AG04450 (cell line): ENCODE data around the gene RGL3. TPM values are rescaled to one million over a fixed set of nuclear protein-coding genes. Genes with fewer than 3 reads are reported as not detected.

ENCODE experiments used
- CTCF ChIA-PET: fragments of 300-600, 350-600 bp; formaldehyde crosslinking; extraction: SDS; loops from one replicate; lab custom pipeline; 2022; ENCODE audit warnings: antibody characterized with exemption, inconsistent platforms; lab: Charles Lee
- POLR2A ChIA-PET: fragments of 350-600 bp; formaldehyde crosslinking; extraction: SDS; loops from one replicate; lab custom pipeline; 2021; ENCODE audit warnings: antibody characterized with exemption, inconsistent platforms; lab: Yijun Ruan, JAX
- DNase-seq: peaks from one replicate; pipeline ENCODE4 v3.0.0-alpha.2; 2011; ENCODE audit warnings: low read depth, low spot score
- H3K27ac ChIP-seq: one replicate; pipeline ENCODE4 v1.5.1; 2012; ENCODE audit warnings: low read depth, low read length, control low read depth
- H3K27me3 ChIP-seq: one replicate; pipeline ENCODE4 v1.6.0; 2012; ENCODE audit warnings: low read length; ENCODE audit not compliant: control insufficient read depth, insufficient read depth
- H3K4me3 ChIP-seq: 2 replicates; pipeline ENCODE4 v1.5.1; 2011; ENCODE audit warnings: mild to moderate bottlenecking, low read depth, low read length, control low read depth
- H3K9me3 ChIP-seq: 2 replicates; pipeline ENCODE4 v1.5.1; 2012; ENCODE audit warnings: low read length; ENCODE audit not compliant: control insufficient read depth, insufficient read depth
- CTCF ChIP-seq: IDR thresholded peaks from 2 replicates; pipeline ENCODE4 v1.5.1; 2011; ENCODE audit warnings: low read depth, low read length, control low read depth, inconsistent platforms
- polyA plus RNA-seq: library from polyadenylated mRNA; depleted of rRNA; stranded (reverse); fragments of >200 nt; gene quantifications from 2 replicates; pipeline ENCODE4 v1.2.3, GENCODE V29; 2011

The RGL3 gene
- polyA plus RNA-seq, 1 experiment, result 0.11 TPM

DNA sequence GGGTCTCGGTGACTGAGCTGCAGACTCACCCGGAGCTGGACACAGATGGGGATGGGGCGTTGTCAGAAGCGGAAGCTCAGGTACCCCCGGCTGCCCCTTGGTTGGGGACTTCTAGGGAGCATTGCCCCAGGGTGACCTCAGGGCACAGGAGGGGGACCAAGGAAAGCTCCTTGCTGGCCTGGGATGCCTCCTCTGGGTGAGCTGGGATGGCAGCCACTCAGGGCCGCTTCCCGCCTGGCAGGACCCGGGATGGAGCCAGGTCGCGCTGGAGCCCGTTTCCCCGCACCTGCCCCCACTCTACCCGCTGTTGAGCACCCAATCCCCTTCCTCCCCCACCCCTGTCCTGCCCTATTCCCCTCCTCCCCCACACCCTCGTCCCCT, 27.1 kb upstream of the RGL3 start:
- ChIA-PET CTCF (interaction anchor here (0.7 to 2.0 kb wide), 8 partner anchors 11 to 172 kb away, joined by 3 to 16 read pairs (median 4); partner anchors contain the start of gene PRKCSH), POLR2A (interaction anchor here (0.6 kb wide), 1 partner anchor 50 kb away, joined by 8 read pairs; no protein-coding TSS in a partner anchor)
- no peak overlapping the region for H3K27ac ChIP-seq
- no peaks in the 10 kb centered on the region; the same call in 1 of the 2 replicates for H3K9me3 ChIP-seq
- no peak overlapping the region for H3K4me3 ChIP-seq
- TF ChIP-seq CTCF, result no peak
- H3K27me3 ChIP-seq, result no peaks in the 10 kb centered on the region
- DNase-seq, result no peak

DNA sequence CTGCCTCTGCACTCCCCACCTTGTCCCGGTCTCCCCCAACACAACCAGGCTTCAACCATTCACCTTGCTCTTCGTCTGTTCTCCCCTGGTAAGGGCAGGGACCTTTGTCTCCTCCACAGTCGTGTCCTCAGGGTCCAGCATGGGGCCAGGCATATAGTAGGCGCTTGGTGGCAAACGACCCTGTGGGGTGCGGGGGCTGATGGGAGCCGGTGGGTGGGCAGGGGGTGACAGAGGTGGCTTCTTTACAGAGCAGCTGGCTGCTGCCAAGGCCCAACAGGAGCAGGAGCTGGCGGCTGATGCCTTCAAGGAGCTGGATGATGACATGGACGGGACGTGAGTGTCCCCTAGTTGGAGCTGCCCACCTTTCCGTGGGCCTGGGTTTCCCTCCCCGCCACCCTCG, 26.0 kb upstream of the RGL3 start:
- TF ChIP-seq CTCF, result no peak
- CTCF ChIA-PET, result interaction anchor here (0.6 to 2.0 kb wide), 4 partner anchors 64 to 171 kb away, joined by 3 to 16 read pairs (median 5); no protein-coding TSS in a partner anchor
- no peak for DNase-seq
- H3K27me3 ChIP-seq, result no peaks in the 10 kb centered on the region
- H3K9me3 ChIP-seq, result no peaks in the 10 kb centered on the region; the same call in 1 of the 2 replicates
- H3K27ac ChIP-seq, result no peak overlapping the region
- POLR2A ChIA-PET, result no interaction called here
- no peak overlapping the region for H3K4me3 ChIP-seq

DNA sequence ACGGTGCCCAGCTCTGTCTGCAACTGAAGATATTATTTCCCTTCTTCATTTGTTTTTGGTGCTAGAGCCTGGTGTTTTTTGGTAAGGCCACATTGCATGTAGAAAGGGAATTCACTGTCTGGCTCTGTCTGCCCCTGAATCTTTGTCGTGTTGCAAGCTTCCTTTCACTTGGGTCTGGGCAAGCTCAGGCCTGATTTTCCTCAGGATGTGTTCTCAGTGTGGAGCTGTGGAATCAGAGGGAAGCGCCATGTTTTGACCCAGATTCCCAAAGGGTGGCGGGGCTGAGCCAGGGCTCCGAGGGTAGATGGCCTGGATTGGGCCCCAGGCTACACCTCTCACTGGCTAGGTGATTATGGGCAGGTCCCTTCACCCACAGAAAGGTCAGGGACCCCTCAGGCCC, 24.9 kb upstream of the RGL3 start:
- Histone ChIP-seq H3K9me3 (no peaks in the 10 kb centered on the region; the same call in 1 of the 2 replicates), H3K27ac (no peak overlapping the region), H3K4me3 (no peak overlapping the region), H3K27me3 (no peaks in the 10 kb centered on the region)
- no peak for DNase-seq
- CTCF ChIA-PET, result interaction anchor here (0.6 to 2.1 kb wide), 7 partner anchors 8 to 202 kb away, joined by 3 to 12 read pairs (median 5); partner anchors contain the start of genes ODAD3 and PRKCSH
- POLR2A ChIA-PET, result no interaction called here
- no peak for TF ChIP-seq CTCF

- POLR2A ChIA-PET, result no interaction called here
Observed at GRCh38 chr19:11437955-11438354, 18.8 kb upstream of the RGL3 start.

More at GRCh38 chr19:11437955-11438354, 18.8 kb upstream of the RGL3 start:
- Histone ChIP-seq H3K4me3 (no peak overlapping the region), H3K27ac (no peak overlapping the region), H3K27me3 (no peaks in the 10 kb centered on the region), H3K9me3 (no peaks in the 10 kb centered on the region)
- CTCF ChIA-PET, result interaction anchor here (1.1 to 1.3 kb wide), 2 partner anchors 60 to 98 kb away, joined by 3 read pairs; no protein-coding TSS in a partner anchor
- DNase-seq, result no peak
- no peak for TF ChIP-seq CTCF
